H1 (cell line): Measurements from ENCODE around the gene TCL1A. TPM values are rescaled to one million over a fixed set of nuclear protein-coding genes. Genes with fewer than 3 reads are reported as not detected.

Experiments
- CTCF ChIA-PET: fragments of 300-600 bp; sonication (Branson Sonifier 250); formaldehyde crosslinking; loops from one replicate; lab custom pipeline; 2021; ENCODE audit not compliant: partially characterized antibody; lab: Charles Lee
- POLR2A ChIA-PET: fragments of 300-600 bp; sonication (Branson Sonifier 250); formaldehyde crosslinking; loops from one replicate; lab custom pipeline; 2021; ENCODE audit warnings: inconsistent platforms; ENCODE audit not compliant: partially characterized antibody; lab: Charles Lee
- DNase-seq, 2 experiments: peaks; one replicate each; pipeline versions ENCODE4 v3.0.0 to v3.0.0-alpha.2; 2010 to 2022; ENCODE audit warnings: low spot score in 2 of 2, low read depth in 1 of 2, mixed read lengths in 1 of 2
- FAIRE-seq: peaks from 2 replicates; lab custom pipeline; 2011; peaks lifted over from hg19 to GRCh38; lab: Jason Lieb, UNC
- H2AFZ ChIP-seq: 2 replicates; pipeline ENCODE4 v1.8.1; 2012; ENCODE audit warnings: low read length, inconsistent platforms
- H2AK5ac ChIP-seq: 2 replicates; pipeline ENCODE4 v1.6.1; 2013; ENCODE audit warnings: low read depth, low read length
- H2BK120ac ChIP-seq: replicated peaks from 2 replicates; pipeline ENCODE3; 2013; ENCODE audit warnings: low read depth, low read length, inconsistent platforms
- H2BK12ac ChIP-seq: 2 replicates; pipeline ENCODE4 v1.6.1; 2013; ENCODE audit warnings: low read depth, low read length
- H2BK15ac ChIP-seq: 2 replicates; pipeline ENCODE4 v1.6.1; 2013; ENCODE audit warnings: low read length
- H2BK20ac ChIP-seq: 2 replicates; pipeline ENCODE4 v1.6.1; 2013; ENCODE audit warnings: low read length
- H2BK5ac ChIP-seq: 2 replicates; pipeline ENCODE4 v1.6.1; 2013; ENCODE audit warnings: low read depth, low read length
- H3K14ac ChIP-seq: 2 replicates; pipeline ENCODE4 v1.6.1; 2013; ENCODE audit warnings: inconsistent platforms; ENCODE audit not compliant: insufficient read length
- H3K18ac ChIP-seq: 2 replicates; pipeline ENCODE4 v1.6.1; 2013; ENCODE audit warnings: low read length; ENCODE audit errors: extremely low read depth
- H3K23ac ChIP-seq: 2 replicates; pipeline ENCODE4 v1.6.1; 2013; ENCODE audit warnings: inconsistent platforms; ENCODE audit not compliant: insufficient read length
- H3K23me2 ChIP-seq: 2 replicates; pipeline ENCODE4 v1.6.1; 2013; ENCODE audit warnings: low read depth, low read length
- H3K27ac ChIP-seq: 2 replicates; pipeline ENCODE4 v1.6.1; 2011; ENCODE audit warnings: low read depth, low read length, inconsistent platforms
- H3K27me3 ChIP-seq, 4 experiments: replicated peaks in 1 of 4; 1 replicate in 1 of 4; 2 replicates in 3 of 4; pipeline versions ENCODE4 v1.6.1 to v1.8.1; 2011 to 2013; ENCODE audit warnings: low read length in 3 of 4, mild to moderate bottlenecking in 3 of 4, inconsistent platforms in 2 of 4, mixed read lengths in 2 of 4, moderate library complexity in 1 of 4; ENCODE audit not compliant: control insufficient read depth in 3 of 4, insufficient read depth in 3 of 4; ENCODE audit errors: extremely low read depth in 1 of 4
- H3K36me3 ChIP-seq, 4 experiments: 2 replicates each; pipeline versions ENCODE4 v1.6.1 to v1.8.1; 2011 to 2013; ENCODE audit warnings: mild to moderate bottlenecking in 4 of 4, low read length in 3 of 4, moderate library complexity in 2 of 4, control low read depth in 1 of 4, inconsistent platforms in 1 of 4; ENCODE audit not compliant: insufficient read depth in 4 of 4, control insufficient read depth in 2 of 4
- H3K4ac ChIP-seq: replicated peaks from 2 replicates; pipeline ENCODE3; 2013; ENCODE audit warnings: low read length, low read depth, mixed read lengths, inconsistent platforms; ENCODE audit not compliant: insufficient read length
- H3K4me1 ChIP-seq, 4 experiments: replicated peaks in 1 of 4; 1 replicate in 1 of 4; 2 replicates in 3 of 4; pipeline versions ENCODE4 v1.6.1 to v1.8.1; 2011 to 2013; ENCODE audit warnings: low read length in 3 of 4, inconsistent platforms in 2 of 4, mixed read lengths in 1 of 4; ENCODE audit not compliant: insufficient read depth in 4 of 4, control insufficient read depth in 3 of 4
- H3K4me2 ChIP-seq, 2 experiments: 2 replicates each; pipeline versions ENCODE4 v1.6.1 to v1.8.1; 2011 to 2013; ENCODE audit warnings: low read depth in 2 of 2, low read length in 2 of 2, control low read depth in 1 of 2, inconsistent platforms in 1 of 2, mild to moderate bottlenecking in 1 of 2; ENCODE audit not compliant: insufficient read depth in 1 of 2
- H3K4me3 ChIP-seq, 4 experiments: fragments of 200-600, 300-600 bp in 1 of 4; sonication (generic), shearing (Covaris generic), sonication (Bioruptor Twin) in 1 of 4; 2 replicates each; pipeline versions ENCODE4 v1.5.1 to v1.8.1; 2011 to 2016; ENCODE audit warnings: low read length in 4 of 4, low read depth in 3 of 4, control low read depth in 2 of 4, inconsistent platforms in 2 of 4, mild to moderate bottlenecking in 2 of 4, mixed read lengths in 1 of 4, moderate library complexity in 1 of 4; ENCODE audit not compliant: insufficient read depth in 2 of 4; ENCODE audit errors: extremely low read depth in 1 of 4
- H3K56ac ChIP-seq: replicated peaks from 2 replicates; pipeline ENCODE3; 2013; ENCODE audit warnings: low read depth, mild to moderate bottlenecking, mixed read lengths, low read length, inconsistent platforms; ENCODE audit not compliant: insufficient read length
- H3K79me1 ChIP-seq: 2 replicates; pipeline ENCODE4 v1.6.1; 2013; ENCODE audit warnings: low read depth, low read length, control low read depth
- H3K79me2 ChIP-seq, 2 experiments: 2 replicates each; pipeline versions ENCODE4 v1.6.1 to v1.8.1; 2012 to 2013; ENCODE audit warnings: low read length in 2 of 2, mild to moderate bottlenecking in 2 of 2, inconsistent platforms in 1 of 2; ENCODE audit not compliant: insufficient read depth in 2 of 2, control insufficient read depth in 1 of 2
- H3K9ac ChIP-seq, 4 experiments: replicated peaks in 1 of 4; 1 replicate in 1 of 4; 2 replicates in 3 of 4; pipeline versions ENCODE4 v1.6.1 to v1.8.1; 2011 to 2013; ENCODE audit warnings: low read depth in 3 of 4, low read length in 3 of 4, control low read depth in 2 of 4, mild to moderate bottlenecking in 2 of 4, moderate library complexity in 2 of 4, inconsistent platforms in 1 of 4; ENCODE audit errors: extremely low read depth in 1 of 4
- H3K9me3 ChIP-seq, 2 experiments: 2 replicates each; pipeline versions ENCODE4 v1.6.1 to v1.8.1; 2012 to 2013; ENCODE audit warnings: mild to moderate bottlenecking in 2 of 2, moderate library complexity in 2 of 2, control low read depth in 1 of 2, inconsistent platforms in 1 of 2, low read depth in 1 of 2, low read length in 1 of 2, mixed read lengths in 1 of 2; ENCODE audit not compliant: insufficient read depth in 2 of 2
- H4K20me1 ChIP-seq, 2 experiments: replicated peaks in 1 of 2; 2 replicates each; pipeline versions ENCODE3 to v1.8.1; 2011 to 2013; ENCODE audit warnings: inconsistent platforms in 2 of 2, low read length in 2 of 2, mild to moderate bottlenecking in 1 of 2; ENCODE audit not compliant: insufficient read depth in 2 of 2, control insufficient read depth in 1 of 2
- H4K5ac ChIP-seq: 2 replicates; pipeline ENCODE4 v1.6.1; 2013; ENCODE audit warnings: low read length, low read depth, mixed read lengths, inconsistent platforms; ENCODE audit not compliant: insufficient read length
- H4K8ac ChIP-seq: 2 replicates; pipeline ENCODE4 v1.8.0; 2013; ENCODE audit warnings: mild to moderate bottlenecking, moderate library complexity, low read length, inconsistent platforms; ENCODE audit not compliant: insufficient read depth; ENCODE audit errors: extremely low read depth
- H4K91ac ChIP-seq: replicated peaks from 2 replicates; pipeline ENCODE3; 2013; ENCODE audit warnings: low read length, mixed read lengths, inconsistent platforms; ENCODE audit not compliant: insufficient read length
- GABPA ChIP-seq: IDR thresholded peaks from 2 replicates; pipeline ENCODE4 v1.6.1; 2011; ENCODE audit warnings: mild to moderate bottlenecking, low read length, moderate library complexity, borderline replicate concordance; ENCODE audit not compliant: insufficient read depth
- HDAC6 ChIP-seq: IDR thresholded peaks from one replicate; pipeline ENCODE4 v1.7.1; 2012; ENCODE audit warnings: low read depth, mild to moderate bottlenecking, inconsistent platforms, low read length, moderate library complexity
- POLR2AphosphoS5 ChIP-seq: IDR thresholded peaks from 2 replicates; pipeline ENCODE4 v1.6.1; 2011; ENCODE audit warnings: low read depth, low read length
- RFX5 ChIP-seq: IDR thresholded peaks from 2 replicates; pipeline ENCODE4 v1.6.1; 2011; ENCODE audit warnings: low read depth, low read length, improper control_type of control experiment, borderline replicate concordance
- SIRT6 ChIP-seq: IDR thresholded peaks from one replicate; pipeline ENCODE4 v1.7.1; 2012; ENCODE audit warnings: low read length, inconsistent platforms
- SP1 ChIP-seq: IDR thresholded peaks from 2 replicates; pipeline ENCODE4 v1.6.1; 2011; ENCODE audit warnings: low read depth, low read length
- TAF1 ChIP-seq: IDR thresholded peaks from 2 replicates; pipeline ENCODE4 v1.6.1; 2011; ENCODE audit warnings: mild to moderate bottlenecking, low read depth, low read length
- TEAD4 ChIP-seq: IDR thresholded peaks from 2 replicates; pipeline ENCODE4 v1.6.1; 2012; ENCODE audit warnings: low read depth, low read length, inconsistent platforms, mixed read lengths
- USF2 ChIP-seq: IDR thresholded peaks from 2 replicates; pipeline ENCODE4 v1.6.1; 2011; ENCODE audit warnings: low read length, improper control_type of control experiment
- WGBS, 2 experiments: shearing (Covaris generic) in 1 of 2; methylation state at CpG; one replicate each; pipeline versions ENCODE4 v1.1.6 to v1.1.7; 2013 to 2015; ENCODE audit warnings: low lambda C conversion rate in 2 of 2, mixed read lengths in 2 of 2, inconsistent platforms in 1 of 2, low coverage in 1 of 2, missing lambda C conversion rate in 1 of 2; ENCODE audit not compliant: insufficient replicate concordance in 2 of 2, insufficient coverage in 1 of 2, insufficient read length in 1 of 2; ENCODE audit errors: extremely low coverage in 1 of 2, missing lambda C conversion rate in 1 of 2; 5-methylcytosine and 5-hydroxymethylcytosine counted together
- polyA plus RNA-seq, 7 experiments: library from polyadenylated mRNA; depleted of rRNA in 3 of 7; stranded (reverse) in 5 of 7; unstranded in 2 of 7; fragments of >200 nt in 5 of 7; fragments of 200-250 nt in 2 of 7; gene quantifications; 1 replicate in 5 of 7; 2 replicates in 1 of 7; 4 replicates in 1 of 7; pipeline versions ENCODE4 v1.2.1 to v1.2.3, GENCODE V29; 2011 to 2013; ENCODE audit warnings: missing spikeins in 2 of 7, mixed read lengths in 2 of 7
- total RNA-seq: library from RNA; stranded (reverse); fragmentation: NEBNext Ultra II Directional; extraction: Animal tissue kit (Norgen Biotek cat#: 25700); gene quantifications from 2 replicates; pipeline ENCODE4 v1.2.1, GENCODE V29; 2021

Gene TCL1A
- total and polyA plus RNA-seq, 2 of the 8 experiments (the other 6 are each of a cell fraction or from before 2014, with no cell fraction given): 0.35 to 7.6 TPM

GRCh38 chr14:95707327-95707726, 6.6 kb downstream of the TCL1A start:
- Histone ChIP-seq H3K9me3 (no peaks in the 10 kb centered on the region), H2BK5ac (no peak overlapping the region), H3K79me2 (no peaks in the 10 kb centered on the region), H4K8ac (no peak overlapping the region), H3K36me3 (no peaks in the 10 kb centered on the region), H3K14ac (no peak overlapping the region), H3K4ac (no peak overlapping the region), H3K4me3 (no peak overlapping the region), H2BK12ac (no peak overlapping the region), H4K91ac (no peak overlapping the region), H3K27ac (no peak overlapping the region), H3K4me2 (no peak overlapping the region), H3K23ac (no peak overlapping the region), H2BK20ac (no peak overlapping the region), H3K23me2 (no peaks in the 10 kb centered on the region), H2AFZ (no peak overlapping the region), H2BK15ac (no peak overlapping the region), H2AK5ac (no peak overlapping the region), H3K9ac (no peak overlapping the region), H4K20me1 (peaks cover 0 to under 1% of the 10 kb centered on the region in 2 experiments), H3K18ac (no peak overlapping the region), H3K79me1 (no peaks in the 10 kb centered on the region), H4K5ac (no peak overlapping the region), H3K56ac (no peak overlapping the region), H2BK120ac (no peak overlapping the region), H3K27me3 (peaks cover 12 to 37% (median 23%) of the 10 kb centered on the region in 4 experiments), H3K4me1 (peaks cover 2 to 13% (median 5%) of the 10 kb centered on the region in 4 experiments)
- DNase-seq: no peak
- FAIRE-seq: no peak
- ChIA-PET CTCF (interaction anchor here (1.1 to 3.3 kb wide), 2 partner anchors 14 to 21 kb away, joined by 5 to 14 read pairs; no protein-coding TSS in a partner anchor), POLR2A (no interaction called here)
- 90% methylated on average over 5 of the region's 5 CpGs; no CpG with 5 or more reads in 1 of the 2 experiments for WGBS, 2 experiments
- TF ChIP-seq SIRT6: no peak
- TF ChIP-seq TAF1: no peak
- no peak for TF ChIP-seq USF2
- no peak for TF ChIP-seq GABPA
- TF ChIP-seq HDAC6: no peak
- no peak for TF ChIP-seq SP1
- TF ChIP-seq RFX5: no peak
- no peak for TF ChIP-seq POLR2AphosphoS5
- no peak for TF ChIP-seq TEAD4
